Cardiac muscle cell (in vitro differentiated cells and primary cell): ENCODE measurements around the gene CACNB3. TPM values are rescaled to one million over a fixed set of nuclear protein-coding genes. Genes with fewer than 3 reads are reported as not detected.

Experiments used
- DNase-seq, 2 donors: peaks; one replicate each; pipeline versions ENCODE4 v3.0.0 to v3.0.0-alpha.2; 2010 to 2017; ENCODE audit warnings: low read depth in 1 of 2, low spot score in 1 of 2
- H3K27ac ChIP-seq: fragments of 200-600 bp; sonication (generic); 2 replicates; pipeline ENCODE4 v1.5.1; 2016
- H3K27me3 ChIP-seq: fragments of 200-600 bp; sonication (generic); 2 replicates; pipeline ENCODE4 v1.6.0; 2016; ENCODE audit warnings: control low read depth
- H3K36me3 ChIP-seq: fragments of 200-600 bp; sonication (generic); 2 replicates; pipeline ENCODE4 v1.5.1; 2016; ENCODE audit warnings: control low read depth
- H3K4me1 ChIP-seq: fragments of 200-600 bp; sonication (generic); 2 replicates; pipeline ENCODE4 v1.8.1; 2017; ENCODE audit warnings: low read depth, mild to moderate bottlenecking, mixed run types
- H3K4me3 ChIP-seq: fragments of 200-600 bp; sonication (generic); 2 replicates; pipeline ENCODE4 v1.5.1; 2016; ENCODE audit warnings: mild to moderate bottlenecking
- H3K9me3 ChIP-seq: fragments of 200-600 bp; sonication (generic); 2 replicates; pipeline ENCODE4 v1.5.1; 2017; ENCODE audit warnings: low read depth, mild to moderate bottlenecking, control low read depth
- CTCF ChIP-seq: IDR thresholded peaks from 2 replicates; pipeline ENCODE4 v1.5.1; 2012; ENCODE audit warnings: low read depth, mild to moderate bottlenecking, low read length
- polyA plus RNA-seq: library from polyadenylated mRNA; unstranded; fragments of >200 nt; fragmentation: Nextera tagmentation; extraction: Ambion mirVana; gene quantifications from 2 replicates; pipeline ENCODE4 v1.2.1, GENCODE V29; 2016
- total RNA-seq: library from RNA; depleted of rRNA; stranded (reverse); fragments of >200 nt; gene quantifications from 2 replicates; pipeline ENCODE4 v1.2.3, GENCODE V29; 2016

The CACNB3 gene
- 19.2 and 21.9 TPM in 2 replicates for total RNA-seq
- 20.0 and 23.6 TPM in 2 replicates for polyA plus RNA-seq

GRCh38 chr12:48817873-48818830, at the start of gene CACNB3:
Gene CACNB3 (plus strand): TSS chr12:48818496. CDS start chr12:48818930, 434 bp downstream.
- peak; percentile 55 to 76 for DNase-seq
- peak within 1 kb of the TSS; percentile 69 for H3K4me3 ChIP-seq
- H3K27ac ChIP-seq = no peak within 1 kb of the TSS
- H3K36me3 ChIP-seq = no peaks in the 10 kb centered on the region
- peaks cover 14% of the 10 kb centered on the region for H3K27me3 ChIP-seq
- TF ChIP-seq CTCF = no peak
- no peaks in the 10 kb centered on the region for H3K9me3 ChIP-seq
- peaks cover 8% of the 10 kb centered on the region for H3K4me1 ChIP-seq

GRCh38 chr12:48768736-48769135, 49.6 kb upstream of the CACNB3 start:
- no peak for DNase-seq
- no peak for TF ChIP-seq CTCF
- Histone ChIP-seq H3K27me3 (no peaks in the 10 kb centered on the region), H3K9me3 (no peaks in the 10 kb centered on the region), H3K4me1 (no peaks in the 10 kb centered on the region), H3K27ac (no peak overlapping the region), H3K4me3 (no peak overlapping the region), H3K36me3 (peaks cover 59% of the 10 kb centered on the region)

GRCh38 chr12:48770756-48771155, 47.5 kb upstream of the CACNB3 start:
- no peak for TF ChIP-seq CTCF
- no peaks in the 10 kb centered on the region for H3K9me3 ChIP-seq
- peaks cover 65% of the 10 kb centered on the region for H3K36me3 ChIP-seq

GRCh38 chr12:48771588-48772112, 46.6 kb upstream of the CACNB3 start:
- Histone ChIP-seq H3K4me3 (no peak overlapping the region), H3K36me3 (peaks cover 66% of the 10 kb centered on the region)

More at GRCh38 chr12:48770756-48771155, 47.5 kb upstream of the CACNB3 start:
- Histone ChIP-seq H3K4me1 (no peaks in the 10 kb centered on the region), H3K27ac (no peak overlapping the region), H3K4me3 (no peak overlapping the region), H3K27me3 (no peaks in the 10 kb centered on the region)
- no peak for DNase-seq

GRCh38 chr12:48773686-48774085, 44.6 kb upstream of the CACNB3 start:
- Histone ChIP-seq H3K4me3 (no peak overlapping the region), H3K4me1 (no peaks in the 10 kb centered on the region), H3K36me3 (peaks cover 54% of the 10 kb centered on the region), H3K9me3 (no peaks in the 10 kb centered on the region), H3K27ac (no peak overlapping the region), H3K27me3 (no peaks in the 10 kb centered on the region)
- no peak for DNase-seq
- no peak for TF ChIP-seq CTCF

More at GRCh38 chr12:48771588-48772112, 46.6 kb upstream of the CACNB3 start:
- no peak for DNase-seq
- Histone ChIP-seq H3K27ac (no peak overlapping the region), H3K9me3 (no peaks in the 10 kb centered on the region), H3K27me3 (no peaks in the 10 kb centered on the region), H3K4me1 (no peaks in the 10 kb centered on the region)
- TF ChIP-seq CTCF = no peak
